Forelimb muscle (tissue), 1 donor: Measurements from ENCODE around the gene TMEM107. TPM values are rescaled to one million over a fixed set of nuclear protein-coding genes. Genes with fewer than 3 reads are reported as not detected.
A peak's percentile ranks its signal among the peaks of the same experiment; 100 is the strongest.

Experiments
- DNase-seq: peaks from one replicate; pipeline ENCODE4 v3.0.0-alpha.2; 2013; ENCODE audit warnings: low read depth
- polyA plus RNA-seq: library from polyadenylated mRNA; unstranded; fragments of 120-200 nt; gene quantifications from one replicate; pipeline ENCODE4 v1.2.1, GENCODE V29; 2013; ENCODE audit not compliant: insufficient read length

The TMEM107 gene
- polyA plus RNA-seq, 1 donor = 5.7 TPM

DNA sequence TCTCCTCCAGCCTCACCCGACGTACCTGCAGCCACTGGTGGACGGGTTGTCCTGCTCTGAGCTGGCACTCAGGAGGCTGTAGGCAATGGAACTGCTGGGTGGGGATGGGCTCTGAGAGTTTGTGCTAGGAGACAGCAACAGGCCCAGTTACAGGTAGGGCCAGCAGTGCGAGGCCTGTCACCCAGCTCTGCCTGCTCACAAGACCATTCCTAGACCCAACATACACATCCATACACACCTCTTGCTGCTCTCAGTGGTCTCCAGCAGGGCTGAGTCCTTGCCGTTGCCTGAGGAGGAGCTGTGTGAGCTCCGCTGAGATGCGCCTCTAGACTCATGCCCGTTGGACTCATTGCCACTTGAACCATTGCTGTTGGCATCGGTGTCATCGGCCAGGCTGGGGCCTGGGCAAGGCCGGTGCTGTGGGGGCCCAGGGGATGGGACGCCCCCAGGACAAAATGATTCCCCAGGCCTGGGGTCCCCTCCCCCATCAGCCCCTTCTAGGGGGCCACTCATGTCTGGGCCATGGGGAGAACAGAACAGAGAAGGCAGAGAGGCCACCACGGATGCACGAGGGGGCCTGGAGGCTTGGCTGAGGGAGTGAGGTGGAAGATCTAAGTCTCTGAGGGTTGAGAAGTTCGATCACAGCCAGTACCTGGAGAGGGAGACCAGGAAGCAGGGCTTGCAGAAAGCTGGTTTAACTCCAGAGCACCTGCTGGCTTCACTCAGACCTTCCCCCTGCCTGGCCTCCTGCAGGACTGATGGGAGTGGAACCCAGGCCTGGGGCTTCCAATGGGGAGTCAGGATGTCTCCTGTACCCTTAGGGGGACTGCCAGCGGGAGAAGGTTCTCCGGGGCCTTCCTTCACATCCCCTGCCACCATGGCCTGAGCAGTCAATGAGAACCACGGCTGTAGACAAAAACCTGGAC lies 25.7 kb downstream of the TMEM107 start:
- DNase-seq = no peak

DNA sequence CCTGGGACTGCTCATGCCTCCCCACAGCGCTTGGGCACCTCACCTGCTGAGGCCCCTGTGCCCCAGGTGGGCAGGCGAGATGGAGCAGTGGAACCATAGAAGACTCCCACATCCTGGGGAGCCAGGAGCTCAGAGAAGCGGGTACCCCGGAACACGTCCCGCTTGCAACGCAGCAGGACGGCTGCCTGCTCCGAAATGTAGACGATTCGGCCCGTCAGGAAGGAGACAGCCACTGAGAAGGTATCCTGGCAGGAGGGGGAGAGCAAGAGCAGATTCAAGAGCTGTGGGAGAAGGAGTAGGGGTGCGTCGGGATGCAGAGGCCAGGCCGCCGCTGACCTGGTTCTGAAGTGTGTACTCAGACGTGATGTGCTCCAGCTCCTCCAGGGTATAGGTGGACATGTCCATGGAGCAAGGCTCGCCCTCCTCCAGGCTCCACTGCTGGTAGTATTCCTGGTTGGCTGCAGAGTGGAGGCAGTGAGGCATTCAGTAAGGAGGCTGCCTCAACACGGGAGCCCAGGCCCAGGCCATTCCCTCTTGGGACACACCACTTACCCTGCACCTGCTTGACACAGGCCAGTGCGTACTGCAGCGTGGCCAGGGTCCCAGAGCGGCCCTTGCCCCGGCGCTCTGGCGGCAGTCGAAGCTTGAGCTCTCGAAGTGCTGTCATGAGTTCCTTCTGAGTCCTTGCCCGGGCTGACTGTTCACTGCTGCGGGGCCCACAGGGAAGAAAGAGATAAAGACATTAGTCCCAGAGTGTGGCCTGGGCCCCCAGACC lies 26.6 kb downstream of the TMEM107 start:
- no peak for DNase-seq

DNA sequence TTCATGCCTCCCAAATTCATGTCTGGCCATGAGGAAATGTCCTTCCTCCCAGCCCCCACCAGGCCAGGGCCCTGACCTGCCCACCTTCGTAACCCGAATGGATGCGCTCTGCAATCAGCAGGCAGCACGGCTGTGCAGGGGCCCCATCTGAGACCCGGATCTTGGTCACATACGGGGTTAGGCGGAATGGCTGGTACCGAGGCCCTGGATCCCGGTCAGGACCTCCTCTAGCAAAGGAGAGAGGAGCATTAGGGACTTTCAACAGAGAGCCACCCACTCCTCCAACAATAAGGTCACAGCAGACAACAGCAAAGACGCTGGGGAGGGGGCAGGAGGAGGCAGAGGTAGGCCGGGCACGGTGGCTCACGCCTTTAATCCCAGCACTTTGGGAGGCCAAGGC lies 27.6 kb downstream of the TMEM107 start:
- no peak for DNase-seq

DNA sequence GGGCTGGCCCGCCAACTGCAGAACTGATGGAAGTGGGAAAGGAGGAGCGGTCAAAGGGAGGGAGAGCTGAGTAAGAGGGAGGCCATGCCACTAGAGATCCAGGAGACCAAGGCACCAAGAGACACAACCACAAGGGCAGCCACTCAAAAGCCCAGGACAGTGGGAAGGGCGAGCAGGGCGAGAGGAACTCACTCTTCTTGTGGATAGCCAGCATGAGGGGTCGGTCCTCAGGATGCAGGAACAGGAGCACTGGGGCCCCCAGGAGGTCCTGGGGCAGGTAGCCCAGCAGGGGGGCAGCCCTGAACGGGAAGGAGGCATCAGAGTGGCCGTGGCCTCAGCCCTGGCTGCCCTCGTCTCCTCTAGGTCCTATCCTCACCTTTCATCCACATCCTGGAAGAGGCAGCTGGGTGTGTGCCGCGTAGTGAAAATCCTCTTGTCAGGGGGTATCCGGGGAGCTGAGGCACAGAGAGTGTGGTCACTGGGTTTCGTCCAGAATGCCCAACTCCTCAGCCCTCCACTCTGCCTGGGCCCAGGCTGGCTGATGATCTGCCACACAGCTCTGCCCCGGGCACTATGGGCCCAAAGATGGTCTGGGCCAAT lies 28.3 kb downstream of the TMEM107 start:
- DNase-seq = no peak

DNA sequence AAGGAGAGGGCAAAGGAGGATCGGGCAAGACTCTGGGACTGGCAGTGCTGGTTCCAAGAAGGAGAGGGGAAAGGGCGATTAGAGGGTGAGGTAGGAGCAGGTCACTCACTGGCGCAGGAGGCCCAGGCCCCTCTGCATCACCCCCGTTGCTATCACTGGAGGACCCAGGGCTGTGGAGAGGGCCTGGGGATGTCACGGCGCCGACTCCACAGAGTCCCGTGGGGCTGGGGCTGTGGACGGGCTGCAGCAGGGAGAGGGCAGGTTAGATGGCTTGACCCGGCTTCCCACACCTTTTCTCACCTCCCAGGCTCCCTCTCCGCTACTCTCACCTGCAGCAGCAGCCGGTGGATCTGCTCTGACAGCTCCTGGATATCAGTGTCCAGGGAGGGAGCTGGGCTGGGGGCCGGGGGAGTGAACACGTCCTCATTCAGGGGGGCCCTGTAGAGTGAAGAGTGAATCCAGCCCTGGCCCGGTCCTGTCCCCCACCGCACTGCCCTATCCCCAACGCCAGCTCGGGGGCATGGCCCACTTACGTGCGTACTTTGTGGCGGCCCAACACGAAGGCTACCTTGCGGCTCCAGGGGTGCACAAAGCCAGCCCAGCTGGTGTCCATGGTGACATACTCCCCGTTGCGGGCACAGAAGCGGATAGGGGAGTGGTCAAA lies 28.9 kb downstream of the TMEM107 start:
- DNase-seq = no peak

DNA sequence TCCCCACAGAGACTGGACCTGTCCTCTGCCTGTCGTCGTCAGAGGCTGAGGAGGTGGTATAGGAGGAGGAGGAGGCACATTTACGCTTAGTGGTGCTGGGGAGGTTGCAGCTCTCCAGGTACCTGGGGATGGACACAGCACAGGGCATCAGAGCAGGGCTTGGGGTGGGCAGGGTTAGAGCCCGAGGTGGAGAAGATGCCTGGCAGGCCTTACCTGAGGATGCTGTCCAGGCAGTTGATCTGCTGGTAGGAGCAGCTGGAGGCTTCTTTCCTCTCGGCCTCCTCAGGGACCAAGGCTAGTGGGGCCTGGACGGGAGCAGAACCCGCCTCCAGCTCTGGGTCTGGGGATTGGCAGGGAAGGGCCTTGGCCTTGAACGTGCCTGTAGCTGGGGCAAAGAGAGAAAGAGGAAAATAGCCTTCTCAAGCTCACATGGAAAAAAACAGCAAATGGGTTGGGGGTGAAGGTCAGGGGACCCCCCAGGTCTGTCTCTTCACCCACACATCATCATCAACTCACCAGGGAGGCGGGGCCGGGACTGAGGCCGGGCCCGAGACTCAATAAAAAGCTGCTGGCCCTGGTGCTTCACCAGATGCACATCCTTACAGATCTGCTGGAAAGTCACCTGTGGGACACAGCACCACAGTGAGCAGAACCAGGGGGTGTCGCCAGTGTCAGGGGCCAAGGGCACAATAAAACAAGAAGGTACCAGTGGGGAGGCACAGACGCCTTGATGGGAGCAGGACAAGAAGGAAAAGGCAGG lies 29.6 kb downstream of the TMEM107 start:
- DNase-seq = no peak

DNA sequence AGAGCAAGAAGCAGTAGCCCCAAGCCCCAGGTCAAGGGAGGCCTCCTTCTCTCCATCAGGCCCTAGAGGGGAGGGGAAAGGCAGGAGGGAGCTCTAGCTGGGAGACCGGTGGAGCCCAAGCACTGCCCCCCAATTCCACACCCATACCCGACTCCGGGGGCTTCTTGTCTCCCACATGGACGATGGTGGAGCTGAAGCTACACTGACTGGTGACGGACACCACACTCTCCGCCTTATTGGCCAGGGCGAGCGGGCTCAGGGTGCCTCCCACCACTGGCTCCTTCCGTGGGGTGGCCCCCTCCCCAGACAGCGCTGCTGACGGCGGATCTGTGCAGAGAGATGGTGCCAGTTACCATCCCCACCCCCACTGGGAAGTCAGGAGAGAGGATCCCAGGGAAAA lies 30.4 kb downstream of the TMEM107 start:
- DNase-seq = no peak

DNA sequence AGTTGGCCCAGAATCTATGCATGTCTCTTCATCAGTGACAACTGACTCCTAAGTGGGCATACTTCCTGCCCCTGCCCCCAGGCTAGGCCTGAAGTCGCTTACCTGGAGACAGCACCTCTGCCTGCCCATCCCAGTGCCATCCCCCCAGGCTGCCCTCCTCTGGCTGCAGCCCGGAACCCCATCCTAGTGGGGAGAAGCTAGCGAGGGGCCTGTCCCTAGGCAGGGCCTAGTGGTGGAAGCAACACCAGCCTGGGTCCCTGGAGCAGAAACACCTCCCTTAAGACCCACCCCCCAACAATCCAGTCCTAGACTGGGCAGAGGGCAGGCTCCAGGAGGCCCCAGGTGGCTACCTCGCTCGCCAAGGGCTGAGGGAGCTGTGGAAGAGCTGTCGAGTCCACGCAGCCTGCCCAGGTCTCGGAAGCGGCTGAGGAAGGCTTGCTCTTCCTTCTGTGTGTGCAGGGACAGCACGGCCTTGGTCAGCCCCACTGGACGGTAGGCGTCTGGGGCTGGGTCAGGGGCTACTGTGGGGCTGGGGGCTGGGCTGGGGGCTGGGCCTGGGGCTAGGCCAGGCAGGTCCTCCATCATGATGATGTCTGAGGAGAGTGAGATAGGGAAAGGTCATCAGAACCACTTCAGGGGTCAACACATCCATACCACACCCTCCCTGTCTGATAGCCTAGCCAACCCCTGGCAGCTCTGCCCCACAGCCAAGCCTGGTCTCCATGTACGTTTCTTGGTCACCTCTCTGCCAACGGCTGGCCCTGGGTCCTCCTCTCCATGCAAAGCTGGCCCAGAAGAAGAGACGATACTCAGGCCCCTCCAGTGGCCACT lies 31.6 kb downstream of the TMEM107 start:
- DNase-seq = no peak

DNA sequence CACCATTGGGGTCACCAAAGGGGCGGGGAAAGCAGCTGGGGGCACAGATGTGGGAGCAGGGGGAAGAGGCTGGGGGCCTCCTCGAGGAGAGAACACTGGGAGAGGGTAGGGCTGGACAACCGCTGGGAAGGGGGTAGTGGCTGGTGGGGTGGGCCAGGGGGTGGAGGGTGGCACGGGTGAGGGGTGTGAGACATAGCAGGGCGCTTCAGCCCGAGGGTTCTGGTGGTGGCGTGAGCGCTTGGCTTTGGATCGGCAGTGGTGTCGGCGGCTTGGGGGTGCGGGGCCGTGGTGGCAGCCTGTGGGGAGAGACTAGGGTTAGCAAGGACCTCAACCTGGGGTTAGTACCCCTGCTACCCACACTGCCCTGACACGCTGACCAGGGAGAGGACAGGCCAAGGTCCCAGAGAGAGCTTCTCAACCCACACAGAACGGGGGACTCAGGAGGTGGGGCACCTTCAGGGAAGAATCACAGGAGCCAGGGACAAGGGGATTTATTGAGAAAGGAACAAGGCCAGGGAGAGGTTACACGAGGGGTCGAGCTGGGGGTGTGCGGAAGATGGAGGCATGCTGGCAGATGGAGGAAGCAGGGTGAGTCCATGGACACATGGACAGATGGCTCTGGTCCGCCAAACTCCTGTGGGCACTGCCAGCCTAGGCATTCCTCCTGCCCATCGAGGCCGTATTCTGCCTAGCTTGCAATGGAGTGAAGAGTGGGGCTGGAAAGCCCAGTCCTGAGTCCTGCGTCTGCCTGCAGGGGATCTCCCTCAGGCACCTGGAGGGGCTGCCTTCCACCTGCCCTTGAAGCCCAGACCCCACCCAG lies 32.4 kb downstream of the TMEM107 start:
- DNase-seq = no peak

DNA sequence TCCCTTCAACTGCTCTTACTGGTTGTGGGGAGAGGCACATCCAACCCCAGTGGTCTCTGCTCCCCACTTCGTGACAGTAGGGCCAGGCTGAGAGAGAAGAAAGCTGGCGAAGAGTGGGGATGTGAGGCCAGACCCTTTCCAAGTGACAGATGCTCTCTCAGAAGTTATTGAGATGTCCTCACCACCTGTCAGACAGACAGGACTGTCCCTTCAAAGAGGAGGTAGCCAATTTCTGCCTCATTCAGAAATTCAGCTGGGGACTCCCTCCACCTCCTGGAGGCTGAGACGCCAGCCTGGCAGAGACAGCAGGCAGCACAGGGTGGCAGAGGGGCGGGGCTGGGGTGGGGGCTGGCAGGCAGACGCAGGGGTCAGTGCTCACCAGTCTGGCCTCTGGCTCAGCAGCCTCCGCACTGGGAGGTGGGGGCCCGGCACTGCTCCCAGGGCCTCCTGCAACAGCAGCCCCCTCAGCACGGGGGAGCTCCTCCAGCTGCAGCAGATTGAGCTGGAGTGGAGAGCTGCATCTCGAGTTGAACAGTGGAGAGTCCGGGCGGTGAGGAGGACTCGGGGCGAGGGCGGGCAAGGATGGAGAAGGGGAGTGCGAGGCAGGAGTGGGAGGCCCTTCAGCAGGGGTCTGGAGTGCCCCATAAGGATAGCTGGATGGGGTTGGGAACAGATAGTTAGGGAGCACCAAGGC lies 33.1 kb downstream of the TMEM107 start:
- no peak for DNase-seq

DNA sequence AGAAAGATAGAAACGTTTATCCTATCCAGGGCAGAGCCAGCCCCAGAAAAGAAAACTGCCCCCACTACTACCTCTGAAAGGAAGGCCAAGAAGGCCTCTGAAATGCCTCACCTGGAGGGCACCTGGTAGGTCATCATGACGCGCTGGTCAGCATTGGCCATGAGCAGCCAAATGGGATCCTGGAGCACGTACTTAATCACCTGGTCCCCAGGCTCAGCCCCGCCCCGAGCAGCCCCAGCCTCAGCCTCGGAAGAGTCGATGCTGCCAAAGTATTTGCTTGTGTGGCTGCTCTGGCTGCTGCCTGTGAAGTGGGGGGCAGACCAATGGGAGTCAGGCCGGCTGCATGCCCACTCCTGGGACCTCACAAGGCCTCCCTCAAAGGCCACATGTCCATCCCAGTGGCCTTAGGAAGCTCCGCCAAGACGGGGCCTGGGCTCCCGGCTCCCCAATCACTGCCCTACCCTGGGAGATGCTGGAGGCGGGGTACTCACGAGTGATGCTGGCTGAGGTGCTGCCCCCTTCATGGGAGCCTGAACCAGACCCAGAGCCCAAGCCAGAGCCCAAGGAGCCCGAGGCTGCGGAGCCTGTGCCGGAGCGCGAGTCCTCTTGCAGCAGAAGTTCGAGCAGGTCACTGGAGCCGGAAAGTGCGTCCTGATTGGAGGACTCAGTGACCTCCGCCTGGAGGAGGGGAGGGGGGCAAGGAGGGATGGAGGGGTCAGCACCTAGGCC lies 33.9 kb downstream of the TMEM107 start:
- DNase-seq = no peak

DNA sequence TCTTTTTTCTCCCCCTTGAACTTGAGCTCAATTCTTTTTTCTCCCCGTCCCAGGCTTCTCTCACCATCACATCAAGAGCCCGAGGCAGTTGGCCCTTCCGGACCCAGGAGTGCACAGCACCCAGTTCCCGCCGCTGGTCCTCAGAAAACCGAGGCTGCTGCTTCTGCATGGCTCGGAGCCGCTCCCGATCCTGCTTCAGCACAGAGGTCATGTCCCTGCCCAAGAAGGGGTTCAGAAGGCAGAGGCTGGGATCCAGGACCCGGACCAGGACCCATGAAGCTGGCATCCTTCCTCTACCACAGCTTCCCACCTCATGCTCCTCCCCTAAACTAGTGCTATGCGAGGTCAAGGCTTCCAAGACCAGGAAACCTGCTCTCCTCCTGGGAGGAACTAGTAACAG lies 34.4 kb downstream of the TMEM107 start:
- DNase-seq = no peak

DNA sequence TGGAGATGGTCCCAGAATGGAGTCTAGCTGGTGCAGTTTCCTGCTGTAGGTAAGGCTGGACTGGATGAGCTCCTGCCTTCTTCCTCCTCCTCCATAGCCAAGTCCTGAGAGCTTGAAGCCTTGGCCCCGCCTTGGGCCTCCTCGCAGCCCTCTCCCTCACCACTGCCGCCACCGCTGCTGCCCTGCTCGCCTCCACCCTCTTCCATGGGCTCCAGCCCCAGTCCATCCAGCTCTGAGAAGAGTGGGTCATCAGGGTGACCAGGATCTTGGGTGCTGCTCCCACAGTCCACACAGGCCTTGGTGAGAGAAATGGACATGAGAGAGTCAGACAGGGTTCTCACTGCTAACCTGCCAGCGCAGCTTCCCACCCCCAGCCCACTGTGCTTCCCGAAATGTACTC lies 35.1 kb downstream of the TMEM107 start:
- no peak for DNase-seq

DNA sequence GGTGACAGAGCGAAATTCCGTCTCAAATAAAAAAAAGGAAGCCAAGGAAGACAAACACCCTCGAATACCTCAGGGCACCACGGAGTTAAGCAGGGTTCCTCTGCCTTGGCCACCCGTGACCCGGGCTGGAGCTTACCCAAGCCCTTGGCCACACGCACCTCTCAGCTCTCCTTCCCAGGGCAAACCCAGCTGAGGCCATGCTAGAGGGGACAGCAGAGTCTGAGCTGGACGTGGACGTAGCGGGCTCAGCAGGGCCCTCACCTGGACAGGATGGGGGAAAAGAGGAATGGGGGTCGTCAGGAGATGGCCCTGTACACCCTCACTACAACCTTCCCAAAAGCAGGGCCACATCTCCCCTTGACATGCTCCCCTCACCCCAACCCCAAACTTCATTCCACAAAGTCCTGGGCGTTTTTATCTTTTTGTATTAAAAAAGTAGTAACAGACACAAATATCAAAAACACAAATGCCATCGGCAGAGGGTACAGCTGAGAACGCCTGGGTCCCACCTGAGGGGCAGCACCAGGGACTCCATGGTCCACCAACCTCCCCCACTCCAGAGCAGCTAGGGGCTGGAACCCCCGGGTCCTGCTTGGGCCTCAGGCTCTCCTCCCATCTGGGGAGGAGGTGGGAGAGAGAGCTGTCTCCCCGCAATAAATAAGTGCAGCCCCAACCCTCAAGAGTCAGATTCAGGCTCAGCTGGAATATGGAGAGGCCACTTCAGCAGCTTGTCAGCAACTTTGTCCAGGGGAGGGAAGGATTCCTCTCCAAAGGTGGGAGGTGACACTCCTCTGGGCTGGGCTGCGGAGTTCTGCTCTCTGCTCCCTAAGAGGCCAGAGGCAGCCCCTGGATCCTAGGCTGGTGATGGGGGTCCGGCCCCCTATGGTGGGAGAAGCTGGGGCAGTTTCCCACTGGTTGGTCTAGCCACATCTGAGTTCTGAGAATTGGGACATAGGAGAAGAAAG lies 35.8 kb downstream of the TMEM107 start:
- no peak for DNase-seq

DNA sequence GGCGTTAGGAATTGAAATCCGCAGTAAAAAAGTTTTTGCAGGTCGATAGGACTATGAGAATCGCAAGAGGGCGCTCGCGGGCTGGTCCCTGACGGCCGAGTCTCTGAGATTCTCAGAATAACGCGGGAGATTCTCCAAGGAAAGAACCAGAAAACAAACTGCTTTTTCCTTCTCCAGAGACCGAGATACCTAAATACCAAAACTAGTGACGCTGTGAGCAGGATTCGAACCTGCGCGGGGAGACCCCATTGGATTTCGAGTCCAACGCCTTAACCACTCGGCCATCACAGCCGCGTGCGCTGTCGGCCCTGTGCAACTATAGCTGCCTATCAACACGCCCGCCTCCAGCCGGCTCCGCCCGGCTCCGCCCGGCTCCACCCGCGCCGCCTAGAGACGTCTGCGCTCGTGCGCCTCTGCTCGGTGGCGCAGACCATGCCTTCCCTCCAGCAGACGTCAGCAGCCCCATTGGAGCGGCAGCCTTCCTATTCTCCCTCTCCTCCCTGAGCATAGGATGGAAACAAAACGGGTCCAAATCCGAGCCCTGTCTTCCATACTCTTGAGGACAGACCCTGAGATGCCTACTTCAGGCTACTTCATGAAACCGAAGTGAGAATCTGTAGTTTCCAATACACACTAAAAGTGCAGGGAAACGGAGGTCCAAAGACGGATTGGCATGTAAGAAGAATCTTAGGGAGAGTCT lies 37.4 kb downstream of the TMEM107 start:
- DNase-seq = peak; percentile 95

DNA sequence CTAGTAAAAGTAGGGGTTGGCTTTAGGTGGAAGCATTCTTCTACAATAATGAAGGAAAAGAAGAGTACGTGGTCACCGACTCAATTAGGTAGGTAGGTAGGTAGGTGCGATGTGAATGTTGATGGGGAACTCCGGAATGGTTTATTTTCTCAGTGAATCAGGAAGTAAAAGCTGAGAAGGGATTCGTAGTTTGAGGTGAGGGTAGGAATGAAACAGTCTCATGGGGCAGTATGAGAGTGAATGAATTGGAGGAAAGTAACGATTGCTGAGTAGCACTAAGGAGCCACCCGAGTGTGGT lies 37.9 kb downstream of the TMEM107 start:
- no peak for DNase-seq
